Stimulated activated naive CD8-positive, alpha-beta T cell treated with anti-CD3 and anti-CD28 coated beads, Interleukin-15, Interleukin-2, amounts not matched to agents 100 ng/mL and 50 ng/mL, for 24 hours (primary cell): ENCODE measurements around the gene RSPH3.
"Not testable (repeated sequence)": the region's sequence is repeated elsewhere in the genome, so short reads cannot be mapped to it uniquely, and the experiment has no call there.

ENCODE experiments used
- H3K27ac Mint-ChIP-seq: one replicate; pipeline ENCODE4 v1.8.0; 2021; ENCODE audit warnings: mild to moderate bottlenecking, mixed read lengths
- H3K27me3 Mint-ChIP-seq: one replicate; pipeline ENCODE4 v1.8.0; 2021; ENCODE audit warnings: mixed read lengths
- H3K36me3 Mint-ChIP-seq: one replicate; pipeline ENCODE4 v1.8.0; 2021; ENCODE audit warnings: low read depth, mixed read lengths
- H3K4me1 Mint-ChIP-seq: one replicate; pipeline ENCODE4 v1.8.0; 2021; ENCODE audit warnings: low read depth, mixed read lengths
- H3K4me3 Mint-ChIP-seq: one replicate; pipeline ENCODE4 v1.8.0; 2021; ENCODE audit warnings: mild to moderate bottlenecking, mixed read lengths
- H3K9me3 Mint-ChIP-seq: one replicate; pipeline ENCODE4 v1.8.0; 2021; ENCODE audit warnings: mixed read lengths

Gene RSPH3

GRCh38 chr6:158999666-159000403 is at the start of gene RSPH3:
Gene RSPH3 (minus strand): TSS chr6:159000202. CDS start chr6:158999550, 652 bp downstream.
- Mint-ChIP-seq H3K27me3 (no peaks in the 10 kb centered on the region), H3K4me1 (peaks cover 62% of the 10 kb centered on the region), H3K36me3 (no peaks in the 10 kb centered on the region), H3K9me3 (no peaks in the 10 kb centered on the region), H3K27ac (peak within 1 kb of the TSS; percentile 92), H3K4me3 (peak within 1 kb of the TSS; percentile 97)

- Mint-ChIP-seq H3K36me3 (peaks cover 18% of the 10 kb centered on the region), H3K27me3 (no peaks in the 10 kb centered on the region), H3K4me3 (peak overlapping the region; percentile 60), H3K4me1 (peaks cover 62% of the 10 kb centered on the region), H3K27ac (peak overlapping the region; percentile 94), H3K9me3 (no peaks in the 10 kb centered on the region)
Measured at GRCh38 chr6:159047891-159048685, 48.1 kb upstream of the RSPH3 start.

GRCh38 chr6:159045801-159046200 is 45.8 kb upstream of the RSPH3 start:
- H3K4me1 Mint-ChIP-seq: peaks cover 64% of the 10 kb centered on the region
- H3K4me3 Mint-ChIP-seq: peak overlapping the region; percentile 100
- no peaks in the 10 kb centered on the region for H3K27me3 Mint-ChIP-seq
- no peaks in the 10 kb centered on the region for H3K9me3 Mint-ChIP-seq
- peaks cover 41% of the 10 kb centered on the region for H3K36me3 Mint-ChIP-seq
- peak overlapping the region; percentile 100 for H3K27ac Mint-ChIP-seq

- Mint-ChIP-seq H3K27me3 (no peaks in the 10 kb centered on the region), H3K9me3 (no peaks in the 10 kb centered on the region), H3K4me1 (peaks cover 71% of the 10 kb centered on the region), H3K27ac (peak within 1 kb of the TSS; percentile 100), H3K4me3 (peak within 1 kb of the TSS; percentile 100), H3K36me3 (peaks cover 48% of the 10 kb centered on the region)
Measured at GRCh38 chr6:159044899-159045727, 45.1 kb upstream of the RSPH3 start, which contains the start of gene TAGAP. Gene TAGAP (minus strand): TSS chr6:159044991. CDS start chr6:159044146, 845 bp downstream.

GRCh38 chr6:159043947-159044346 is 43.9 kb upstream of the RSPH3 start:
- Mint-ChIP-seq H3K27ac (peak overlapping the region; percentile 100), H3K4me3 (peak overlapping the region; percentile 100), H3K4me1 (peaks cover 77% of the 10 kb centered on the region), H3K27me3 (no peaks in the 10 kb centered on the region), H3K9me3 (no peaks in the 10 kb centered on the region), H3K36me3 (peaks cover 60% of the 10 kb centered on the region)

- peaks cover 67% of the 10 kb centered on the region for H3K36me3 Mint-ChIP-seq
- peaks cover 78% of the 10 kb centered on the region for H3K4me1 Mint-ChIP-seq
- no peaks in the 10 kb centered on the region for H3K27me3 Mint-ChIP-seq
- no peaks in the 10 kb centered on the region for H3K9me3 Mint-ChIP-seq
- peak overlapping the region; percentile 100 for H3K4me3 Mint-ChIP-seq
- peak overlapping the region; percentile 100 for H3K27ac Mint-ChIP-seq
Measured at GRCh38 chr6:159043251-159043650, 43.2 kb upstream of the RSPH3 start.

GRCh38 chr6:159042826-159043181 is 42.8 kb upstream of the RSPH3 start:
- peak overlapping the region; percentile 100 for H3K4me3 Mint-ChIP-seq
- H3K27me3 Mint-ChIP-seq: no peaks in the 10 kb centered on the region
- peaks cover 78% of the 10 kb centered on the region for H3K4me1 Mint-ChIP-seq
- peak overlapping the region; percentile 100 for H3K27ac Mint-ChIP-seq
- no peaks in the 10 kb centered on the region for H3K9me3 Mint-ChIP-seq
- peaks cover 71% of the 10 kb centered on the region for H3K36me3 Mint-ChIP-seq

GRCh38 chr6:159042003-159042825 is 42.2 kb upstream of the RSPH3 start:
- Mint-ChIP-seq H3K27ac (peak overlapping the region; percentile 100), H3K9me3 (no peaks in the 10 kb centered on the region), H3K27me3 (no peaks in the 10 kb centered on the region), H3K4me3 (peak overlapping the region; percentile 100), H3K36me3 (peaks cover 77% of the 10 kb centered on the region), H3K4me1 (peaks cover 78% of the 10 kb centered on the region)

- Mint-ChIP-seq H3K4me3 (peak overlapping the region; percentile 100), H3K27ac (peak overlapping the region; percentile 100), H3K4me1 (peaks cover 78% of the 10 kb centered on the region), H3K27me3 (no peaks in the 10 kb centered on the region), H3K36me3 (peaks cover 86% of the 10 kb centered on the region), H3K9me3 (no peaks in the 10 kb centered on the region)
Measured at GRCh38 chr6:159041181-159041580, 41.2 kb upstream of the RSPH3 start.

- Mint-ChIP-seq H3K9me3 (no peaks in the 10 kb centered on the region), H3K4me3 (peak overlapping the region; percentile 100), H3K27me3 (no peaks in the 10 kb centered on the region), H3K4me1 (peaks cover 78% of the 10 kb centered on the region), H3K36me3 (peaks cover 99% of the 10 kb centered on the region), H3K27ac (peak overlapping the region; percentile 100)
Measured at GRCh38 chr6:159039885-159040258, 39.9 kb upstream of the RSPH3 start.

- Mint-ChIP-seq H3K36me3 (peaks cover 95% of the 10 kb centered on the region), H3K4me1 (peaks cover 78% of the 10 kb centered on the region)
Measured at GRCh38 chr6:159038914-159039884, 39.2 kb upstream of the RSPH3 start.

GRCh38 chr6:159038318-159038717 is 38.3 kb upstream of the RSPH3 start:
- Mint-ChIP-seq H3K4me1 (peaks cover 83% of the 10 kb centered on the region), H3K36me3 (peaks cover 87% of the 10 kb centered on the region), H3K4me3 (peak overlapping the region; percentile 100), H3K27ac (peak overlapping the region; percentile 100)
- not testable (repeated sequence) for H3K9me3 Mint-ChIP-seq, H3K27me3 Mint-ChIP-seq

More at GRCh38 chr6:159038914-159039884, 39.2 kb upstream of the RSPH3 start:
- Mint-ChIP-seq H3K4me3 (peak overlapping the region; percentile 100), H3K27me3 (no peaks in the 10 kb centered on the region), H3K27ac (peak overlapping the region; percentile 100), H3K9me3 (no peaks in the 10 kb centered on the region)

- peaks cover 88% of the 10 kb centered on the region for H3K4me1 Mint-ChIP-seq
- peak overlapping the region; percentile 100 for H3K4me3 Mint-ChIP-seq
- no peaks in the 10 kb centered on the region for H3K9me3 Mint-ChIP-seq
- peaks cover 82% of the 10 kb centered on the region for H3K36me3 Mint-ChIP-seq
- peak overlapping the region; percentile 91 for H3K27ac Mint-ChIP-seq
- H3K27me3 Mint-ChIP-seq: no peaks in the 10 kb centered on the region
Measured at GRCh38 chr6:159037756-159038290, 37.8 kb upstream of the RSPH3 start.
